Amniotic stem cell (primary cell): Measurements from ENCODE around the gene KLHDC4.
"Not testable (repeated sequence)": the region's sequence is repeated elsewhere in the genome, so short reads cannot be mapped to it uniquely, and the experiment has no call there.

Experiments
- DNase-seq: peaks from one replicate; lab custom pipeline; 2025; lab: John Stamatoyannopoulos, UW

KLHDC4 gene

DNA sequence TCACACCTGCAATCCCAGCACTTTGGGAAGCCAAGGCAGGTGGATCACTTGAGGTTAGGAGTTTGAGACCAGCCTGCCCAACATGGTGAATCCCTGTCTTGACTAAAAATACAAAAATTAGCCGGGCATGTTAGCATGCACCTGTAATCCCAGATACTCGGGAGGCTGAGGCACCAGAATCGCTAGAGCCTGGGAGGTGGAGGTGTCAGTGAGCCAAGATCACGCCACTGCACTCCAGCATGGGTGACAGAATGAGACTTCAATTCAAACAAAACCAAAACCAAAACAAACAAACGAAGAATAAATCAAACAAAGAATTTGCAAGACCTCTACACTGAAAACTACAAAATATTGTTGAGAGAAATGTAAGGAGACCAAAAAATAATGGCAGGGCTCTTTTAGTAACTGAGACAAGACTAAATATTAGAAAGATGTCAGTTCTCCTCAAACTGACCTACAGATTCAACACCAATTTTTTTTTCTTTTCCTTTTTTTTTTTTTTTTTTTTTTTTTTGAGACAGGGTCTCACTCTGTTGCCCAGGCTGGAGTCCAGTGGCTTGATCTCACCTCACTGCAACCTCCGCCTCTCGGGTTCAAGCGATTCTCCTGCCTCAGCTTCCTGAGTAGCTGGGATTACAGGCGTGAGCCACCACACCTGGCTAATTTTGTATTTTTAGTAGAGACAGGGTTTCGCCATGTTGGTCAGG is 23.1 kb upstream of the KLHDC4 start:
- not testable (repeated sequence) for DNase-seq

GRCh38 chr16:87787451-87788091 is 21.8 kb upstream of the KLHDC4 start:
- not testable (repeated sequence) for DNase-seq

DNA sequence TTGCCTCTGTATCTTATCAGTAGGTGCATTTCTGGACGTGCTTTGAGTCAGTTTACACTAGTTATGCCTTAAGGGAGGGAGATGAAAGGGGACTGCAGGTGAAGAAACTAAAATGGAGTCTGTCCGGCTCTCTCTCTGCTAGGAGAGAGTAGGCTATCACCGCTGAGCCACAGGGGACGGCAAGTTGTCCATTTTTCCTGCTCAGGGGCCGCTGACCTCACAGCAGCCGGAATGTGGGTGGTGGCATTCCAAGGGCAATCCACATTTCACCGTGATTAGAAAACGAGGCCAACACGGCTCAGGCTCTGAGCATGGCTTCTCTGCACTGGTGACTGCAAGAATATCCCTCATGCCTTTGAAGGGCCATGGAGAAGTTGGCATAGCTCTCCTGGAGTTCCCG is 19.0 kb upstream of the KLHDC4 start:
- DNase-seq: no peak

- no peak for DNase-seq
Observed at GRCh38 chr16:87782033-87782432, 16.2 kb upstream of the KLHDC4 start.

GRCh38 chr16:87780385-87780989 is 14.7 kb upstream of the KLHDC4 start:
- no peak for DNase-seq

- DNase-seq: peak; percentile 90
Observed at GRCh38 chr16:87778830-87779579, 13.2 kb upstream of the KLHDC4 start.

DNA sequence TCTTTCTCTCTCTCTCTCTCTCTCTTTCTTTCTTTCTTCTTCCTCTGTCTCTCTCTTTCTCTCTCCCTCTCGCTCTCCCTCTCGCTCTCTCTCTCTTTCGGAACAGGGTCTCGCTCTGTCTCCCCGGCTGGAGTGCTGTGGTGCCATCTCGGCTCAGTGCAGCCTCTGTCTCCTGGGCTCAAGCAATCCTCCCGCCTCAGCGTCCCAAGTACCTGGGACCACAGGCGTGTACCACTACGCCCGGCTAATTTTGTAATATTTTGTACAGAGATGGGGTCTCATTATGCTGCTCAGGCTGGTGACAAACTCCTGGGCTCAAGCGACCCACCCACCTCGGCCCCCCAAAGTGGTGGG is 12.7 kb upstream of the KLHDC4 start:
- no peak for DNase-seq

DNA sequence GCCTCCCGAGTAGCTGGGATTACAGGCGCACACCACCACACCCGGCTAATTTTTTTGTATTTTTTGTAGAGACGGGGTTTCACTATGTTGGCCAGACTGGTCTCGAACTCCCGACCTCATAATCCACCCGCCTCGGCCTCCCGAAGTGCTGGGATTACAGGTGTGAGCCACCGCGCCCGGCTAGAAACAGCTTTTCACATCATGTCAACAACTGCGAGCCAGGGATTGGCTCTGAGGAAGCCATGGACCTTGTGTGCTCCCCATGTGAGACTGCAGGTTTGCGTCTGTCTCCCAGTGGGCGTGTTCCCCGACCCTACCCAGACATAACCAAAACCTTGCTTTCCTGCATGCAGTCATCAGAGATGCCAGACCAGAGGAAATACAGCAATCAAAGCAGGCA is 8.1 kb upstream of the KLHDC4 start:
- not testable (repeated sequence) for DNase-seq

DNA sequence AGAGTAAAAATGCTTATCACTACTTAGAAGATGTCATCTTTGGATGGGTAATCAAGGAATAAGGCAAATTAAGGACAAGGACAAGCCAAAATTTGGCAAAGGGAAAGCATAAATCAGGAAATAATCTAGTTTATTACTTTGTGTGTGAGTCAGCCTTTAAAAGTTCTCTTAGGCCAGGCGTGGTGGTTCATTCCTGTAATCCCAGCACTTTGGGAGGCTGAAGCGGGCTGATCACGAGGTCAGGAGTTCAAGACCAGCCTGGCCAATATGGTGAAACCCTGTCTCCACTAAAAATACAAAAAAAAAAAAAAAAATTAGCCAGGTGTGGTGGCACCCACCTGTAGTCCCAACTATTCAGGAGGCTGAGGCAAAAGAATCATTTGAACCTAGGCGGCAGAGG is 1.7 kb upstream of the KLHDC4 start:
- DNase-seq: not testable (repeated sequence)

GRCh38 chr16:87766485-87766797 is 655 bp upstream of the KLHDC4 start:
- DNase-seq: no peak

DNA sequence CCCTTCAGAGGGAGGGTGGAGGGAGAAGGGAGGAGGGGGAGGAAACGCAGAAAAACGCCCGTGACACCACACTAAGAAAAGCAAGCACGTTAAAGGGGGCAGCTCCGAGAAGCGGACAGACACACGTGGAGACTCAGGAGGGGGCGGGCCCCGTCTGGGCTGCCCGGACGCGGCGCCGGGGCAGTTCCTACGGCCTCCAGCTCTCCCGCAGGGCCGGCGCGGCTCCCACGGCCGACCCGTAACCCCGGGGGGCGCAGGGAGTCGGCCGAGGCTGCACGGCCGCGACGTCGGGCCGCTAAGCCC is 362 bp downstream of the KLHDC4 start:
- DNase-seq: no peak

GRCh38 chr16:87764600-87765472 is 950 bp downstream of the KLHDC4 start:
- no peak for DNase-seq

GRCh38 chr16:87762620-87763019 is 3.2 kb downstream of the KLHDC4 start:
- DNase-seq: no peak

DNA sequence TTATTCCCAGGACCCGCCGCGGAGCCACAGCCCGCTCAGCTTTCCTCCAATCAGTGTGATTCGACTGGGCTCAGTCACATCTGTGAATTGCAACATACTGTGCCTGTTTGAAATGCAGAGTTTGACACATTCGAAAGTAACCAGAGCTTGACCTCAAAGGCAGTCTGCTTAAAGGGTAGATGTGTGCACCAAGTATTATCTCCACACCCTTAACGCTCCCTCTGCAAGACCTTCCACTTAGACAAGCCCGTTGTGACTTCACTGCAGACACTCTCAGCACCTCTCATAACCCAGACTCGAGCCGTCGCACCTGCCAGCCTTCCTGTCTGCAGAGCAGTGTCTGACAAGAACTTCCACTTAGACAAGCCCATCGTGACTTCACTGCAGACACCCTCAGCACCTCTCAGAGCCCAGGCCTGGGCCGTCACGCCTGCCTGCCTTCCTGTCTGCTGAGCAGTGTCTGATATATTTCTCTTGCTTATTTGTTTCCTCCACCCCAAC is 3.7 kb downstream of the KLHDC4 start:
- DNase-seq: no peak

- no peak for DNase-seq
Observed at GRCh38 chr16:87761060-87761459, 4.7 kb downstream of the KLHDC4 start.

- DNase-seq: peak; percentile 17
Observed at GRCh38 chr16:87757841-87758426, 7.9 kb downstream of the KLHDC4 start.

DNA sequence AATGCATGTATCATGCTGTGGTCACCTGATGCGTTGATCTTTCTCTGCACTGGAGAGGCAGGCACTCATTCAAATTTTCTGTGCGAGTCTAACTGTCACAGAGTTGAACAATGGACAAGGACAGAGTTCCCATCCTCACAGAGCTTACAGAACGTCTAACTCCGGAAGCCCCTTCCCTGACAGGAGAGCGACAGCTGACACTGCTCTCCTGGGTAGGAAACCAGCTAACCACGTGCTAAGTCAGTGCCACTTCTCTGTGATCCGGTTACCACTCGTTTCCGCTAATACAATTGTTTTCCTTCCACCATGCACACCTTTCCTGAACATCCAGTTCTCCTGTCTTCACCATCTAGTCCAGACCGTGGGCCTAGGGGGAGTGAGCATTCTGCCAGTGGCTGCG is 11.3 kb downstream of the KLHDC4 start:
- DNase-seq: no peak

DNA sequence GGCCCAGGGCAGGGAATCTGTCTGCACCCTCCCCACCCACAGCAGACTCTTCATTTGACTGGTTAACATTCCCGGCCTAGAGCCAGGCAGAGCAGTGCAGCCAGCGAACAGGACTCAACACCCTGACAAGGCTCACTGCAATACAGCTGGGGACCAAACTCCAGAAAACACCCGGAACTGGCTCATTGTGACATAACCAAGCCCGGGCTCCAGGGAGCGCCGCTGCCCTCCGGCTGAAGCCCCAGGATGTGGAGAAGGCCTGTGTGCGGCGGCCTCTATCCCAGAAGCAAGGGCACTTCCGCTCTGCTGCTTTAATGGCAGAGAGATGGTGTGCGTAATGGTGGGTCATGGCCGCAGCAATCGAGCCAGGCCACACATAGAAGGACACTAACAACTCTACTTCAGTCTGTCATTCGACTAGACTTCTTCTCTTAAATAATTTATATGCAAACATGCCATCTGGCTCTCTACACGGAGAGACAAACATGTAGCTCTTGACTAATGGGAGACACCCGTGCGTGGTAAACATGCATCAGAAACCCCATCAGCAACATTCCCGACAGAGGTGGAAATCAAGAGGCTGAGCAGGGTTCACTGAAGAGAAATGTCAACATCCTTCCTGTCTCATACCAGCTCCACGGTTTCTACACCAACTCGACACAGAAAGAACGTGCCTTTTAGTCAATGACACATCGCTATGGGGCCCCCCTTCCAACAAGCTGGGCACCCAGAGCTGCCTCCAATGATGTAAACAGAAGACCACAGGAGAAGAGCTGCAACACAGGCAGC is 18.0 kb downstream of the KLHDC4 start:
- no peak for DNase-seq

DNA sequence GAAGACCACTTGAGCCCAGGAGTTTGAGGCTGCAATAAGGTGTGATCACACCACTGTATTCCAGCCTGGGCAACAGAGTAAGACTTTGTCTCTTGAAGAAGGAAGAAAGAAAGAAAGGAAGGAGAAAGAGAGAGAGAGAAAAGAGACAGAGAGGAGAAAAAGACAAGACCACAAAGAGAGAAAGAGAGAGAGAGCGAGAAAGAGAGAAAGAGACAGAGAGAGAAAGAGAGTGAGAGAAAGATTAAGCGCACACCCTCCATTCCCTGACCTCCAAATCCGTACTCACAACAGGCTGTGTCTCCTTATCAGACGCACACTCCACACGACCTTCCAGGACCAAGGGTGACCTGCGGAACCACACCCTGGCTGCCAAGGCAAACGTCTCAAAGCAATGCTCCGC is 19.6 kb downstream of the KLHDC4 start:
- DNase-seq: no peak

- DNase-seq: no peak
Observed at GRCh38 chr16:87744750-87745514, 20.9 kb downstream of the KLHDC4 start.
